RWPE2 (cell line): ENCODE results near the gene CDK8.

ENCODE experiments used
- ATAC-seq: fragments of 200-7000 bp; cut with Tn5 transposase; 3 replicates; pipeline ENCODE4 v1.9.1; 2021; ENCODE audit warnings: low read depth
- DNase-seq: peaks from one replicate; pipeline ENCODE4 v3.0.0-alpha.2; 2020; ENCODE audit warnings: low spot score
- H3K27ac ChIP-seq: fragments of 450-650 bp; 2 replicates; pipeline ENCODE4 v1.5.1; 2017; ENCODE audit warnings: mild to moderate bottlenecking; ENCODE audit not compliant: poor library complexity, severe bottlenecking
- H3K27me3 ChIP-seq: fragments of 250-450 bp; sonication (Bioruptor Pico); 2 replicates; pipeline ENCODE4 v1.5.1; 2021; ENCODE audit warnings: mild to moderate bottlenecking, moderate library complexity; ENCODE audit not compliant: insufficient read depth, poor library complexity, severe bottlenecking
- H3K36me3 ChIP-seq: fragments of 250-450 bp; sonication (Bioruptor Pico); 2 replicates; pipeline ENCODE4 v1.5.1; 2020; ENCODE audit warnings: low read depth, mild to moderate bottlenecking, moderate library complexity
- H3K4me1 ChIP-seq: fragments of 250-450 bp; sonication (Bioruptor Pico); 2 replicates; pipeline ENCODE4 v1.5.1; 2021; ENCODE audit warnings: mild to moderate bottlenecking, moderate library complexity; ENCODE audit not compliant: insufficient read depth, poor library complexity, severe bottlenecking
- H3K4me3 ChIP-seq: fragments of 250-450 bp; sonication (Bioruptor Pico); 2 replicates; pipeline ENCODE4 v1.5.1; 2021; ENCODE audit warnings: mild to moderate bottlenecking, moderate library complexity; ENCODE audit not compliant: severe bottlenecking
- H3K9me3 ChIP-seq: fragments of 250-450 bp; sonication (Bioruptor Pico); 2 replicates; pipeline ENCODE4 v1.5.1; 2021; ENCODE audit warnings: mild to moderate bottlenecking, moderate library complexity; ENCODE audit not compliant: severe bottlenecking
- TF ChIP-seq, protein P1 (sequence below): fragments of 450-650 bp; IDR thresholded peaks from one replicate; pipeline ENCODE4 v1.5.1; 2017; ENCODE audit warnings: mild to moderate bottlenecking, moderate library complexity; ENCODE audit not compliant: poor library complexity, severe bottlenecking

CDK8 gene

DNA sequence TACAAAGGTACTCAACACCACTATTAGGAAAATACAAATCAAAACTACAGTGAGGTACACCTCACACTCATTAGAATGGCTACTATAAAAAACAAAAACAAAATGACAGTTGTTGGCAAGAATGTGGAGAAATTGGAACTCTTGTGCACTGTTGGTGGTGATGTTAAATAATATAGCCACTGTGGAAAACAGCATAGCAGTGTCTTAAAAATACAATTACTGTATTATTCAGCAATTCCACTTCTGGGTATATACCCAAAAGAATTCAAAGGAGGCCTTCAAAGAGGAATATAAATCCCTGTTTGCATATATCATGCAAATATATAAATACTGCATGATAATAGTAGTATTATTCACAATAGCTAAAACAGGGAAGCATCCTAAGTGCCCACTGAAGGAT, 66.8 kb downstream of the CDK8 start:
- H3K9me3 ChIP-seq = no peaks in the 10 kb centered on the region
- no peak overlapping the region for H3K4me3 ChIP-seq
- no peak overlapping the region for H3K27ac ChIP-seq
- no peaks in the 10 kb centered on the region for H3K4me1 ChIP-seq
- H3K36me3 ChIP-seq = no peaks in the 10 kb centered on the region
- ATAC-seq (no peak), DNase-seq (no peak)
- no peaks in the 10 kb centered on the region for H3K27me3 ChIP-seq
- TF ChIP-seq, protein P1, sequence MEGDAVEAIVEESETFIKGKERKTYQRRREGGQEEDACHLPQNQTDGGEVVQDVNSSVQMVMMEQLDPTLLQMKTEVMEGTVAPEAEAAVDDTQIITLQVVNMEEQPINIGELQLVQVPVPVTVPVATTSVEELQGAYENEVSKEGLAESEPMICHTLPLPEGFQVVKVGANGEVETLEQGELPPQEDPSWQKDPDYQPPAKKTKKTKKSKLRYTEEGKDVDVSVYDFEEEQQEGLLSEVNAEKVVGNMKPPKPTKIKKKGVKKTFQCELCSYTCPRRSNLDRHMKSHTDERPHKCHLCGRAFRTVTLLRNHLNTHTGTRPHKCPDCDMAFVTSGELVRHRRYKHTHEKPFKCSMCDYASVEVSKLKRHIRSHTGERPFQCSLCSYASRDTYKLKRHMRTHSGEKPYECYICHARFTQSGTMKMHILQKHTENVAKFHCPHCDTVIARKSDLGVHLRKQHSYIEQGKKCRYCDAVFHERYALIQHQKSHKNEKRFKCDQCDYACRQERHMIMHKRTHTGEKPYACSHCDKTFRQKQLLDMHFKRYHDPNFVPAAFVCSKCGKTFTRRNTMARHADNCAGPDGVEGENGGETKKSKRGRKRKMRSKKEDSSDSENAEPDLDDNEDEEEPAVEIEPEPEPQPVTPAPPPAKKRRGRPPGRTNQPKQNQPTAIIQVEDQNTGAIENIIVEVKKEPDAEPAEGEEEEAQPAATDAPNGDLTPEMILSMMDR = no peak

DNA sequence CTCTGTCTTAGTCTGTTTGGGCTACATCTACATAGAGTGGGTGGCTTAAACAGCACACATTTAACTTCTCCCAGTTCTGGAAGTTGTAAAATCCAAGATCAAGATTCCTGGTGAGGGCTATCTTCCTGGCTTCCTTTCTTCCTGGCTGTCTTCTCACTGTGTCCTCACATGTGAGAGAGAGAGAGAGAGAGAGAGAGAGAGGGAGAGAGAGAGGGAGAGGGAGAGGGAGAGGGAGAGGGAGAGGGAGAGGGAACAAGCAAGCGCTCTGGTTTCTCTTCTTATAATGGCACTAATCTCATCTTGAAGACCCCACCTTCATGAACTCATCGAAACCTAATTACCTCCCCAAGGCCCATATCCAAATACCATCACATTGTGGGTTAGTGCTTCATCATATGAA, 69.2 kb downstream of the CDK8 start:
- no peaks in the 10 kb centered on the region for H3K9me3 ChIP-seq
- H3K4me1 ChIP-seq = no peaks in the 10 kb centered on the region
- DNase-seq (no peak), ATAC-seq (no peak)
- TF ChIP-seq, protein P1 = no peak
- H3K36me3 ChIP-seq = no peaks in the 10 kb centered on the region
- H3K27me3 ChIP-seq = no peaks in the 10 kb centered on the region
- H3K4me3 ChIP-seq = no peak overlapping the region
- no peak overlapping the region for H3K27ac ChIP-seq

DNA sequence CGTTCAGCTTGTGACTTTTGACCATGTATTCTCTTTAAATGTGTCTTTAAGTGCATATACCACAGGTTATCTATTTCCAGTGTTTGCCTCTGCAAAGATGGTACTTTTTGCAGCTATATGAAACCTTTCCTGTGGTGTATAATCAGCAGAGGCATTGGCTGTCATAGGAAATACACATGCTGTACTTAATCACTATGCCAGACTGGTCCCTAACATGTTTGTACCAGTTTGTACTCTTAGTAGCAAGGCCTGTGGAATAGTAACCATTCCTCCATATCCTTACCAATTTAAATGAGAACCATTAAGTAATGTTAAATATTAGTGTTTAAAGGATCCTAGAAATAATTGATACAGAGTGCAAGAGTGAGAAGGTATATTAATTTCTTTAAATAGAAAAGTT, 69.8 kb downstream of the CDK8 start:
- Histone ChIP-seq H3K27ac (no peak overlapping the region), H3K36me3 (no peaks in the 10 kb centered on the region), H3K9me3 (no peaks in the 10 kb centered on the region), H3K4me3 (no peak overlapping the region), H3K4me1 (no peaks in the 10 kb centered on the region), H3K27me3 (no peaks in the 10 kb centered on the region)
- ATAC-seq = no peak
- DNase-seq = no peak
- TF ChIP-seq, protein P1 = no peak

DNA sequence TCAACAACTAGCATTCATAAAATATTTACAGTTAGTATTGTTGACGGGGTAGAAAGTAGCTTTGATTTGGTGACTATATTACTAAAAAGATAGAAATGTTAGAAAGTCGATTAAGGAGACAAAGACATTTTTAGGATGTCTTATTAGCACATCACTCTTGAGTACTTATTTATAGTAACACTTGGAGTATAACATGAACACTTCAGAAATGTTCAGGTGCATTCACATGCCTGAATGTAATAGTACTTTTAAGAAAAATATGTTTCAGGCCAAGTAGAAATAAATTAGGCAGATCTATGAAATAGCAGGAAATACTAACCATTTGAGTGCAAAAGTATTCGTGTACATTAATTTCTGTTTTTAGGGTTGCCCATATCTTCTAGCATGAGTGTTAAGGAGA, 70.4 kb downstream of the CDK8 start:
- Histone ChIP-seq H3K4me3 (no peak overlapping the region), H3K4me1 (no peaks in the 10 kb centered on the region), H3K9me3 (no peaks in the 10 kb centered on the region), H3K36me3 (no peaks in the 10 kb centered on the region), H3K27ac (no peak overlapping the region), H3K27me3 (no peaks in the 10 kb centered on the region)
- DNase-seq (no peak), ATAC-seq (no peak)
- TF ChIP-seq, protein P1 = no peak

DNA sequence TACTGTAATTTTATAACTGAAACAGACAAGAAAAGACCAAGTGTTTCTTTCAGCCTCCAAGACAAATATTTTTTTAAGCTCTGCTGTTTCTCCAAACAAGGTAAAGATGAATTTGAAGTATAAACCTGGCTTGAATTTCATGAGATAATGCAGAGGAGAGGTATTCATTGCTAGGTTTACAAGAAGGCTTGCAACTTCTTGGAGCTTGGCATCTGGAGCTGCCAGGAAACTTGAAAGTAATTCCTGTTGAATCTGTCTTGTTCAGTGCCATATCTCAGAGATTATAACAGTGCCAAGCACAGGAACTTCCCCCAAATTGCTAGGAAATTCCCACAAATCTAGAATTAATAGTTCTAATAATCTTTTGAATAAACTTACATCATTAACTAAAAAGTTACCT, 70.9 kb downstream of the CDK8 start:
- Histone ChIP-seq H3K9me3 (no peaks in the 10 kb centered on the region), H3K36me3 (no peaks in the 10 kb centered on the region), H3K4me3 (no peak overlapping the region), H3K27me3 (no peaks in the 10 kb centered on the region), H3K27ac (no peak overlapping the region), H3K4me1 (no peaks in the 10 kb centered on the region)
- ATAC-seq (no peak), DNase-seq (no peak)
- TF ChIP-seq, protein P1 = no peak
